WTC11 (cell line): Measurements from ENCODE around the gene TRMT11.

Experiments
- ATF3 ChIP-seq: sonication (generic); formaldehyde crosslinking; conservative IDR thresholded peaks from 2 replicates; pipeline ENCODE4 v1.8.1; 2022; ENCODE audit warnings: mild to moderate bottlenecking, missing genetic modification reagents
- CREB1 ChIP-seq: sonication (generic); formaldehyde crosslinking; IDR thresholded peaks from 2 replicates; pipeline ENCODE4 v1.8.0; 2023; ENCODE audit warnings: mild to moderate bottlenecking, missing genetic modification reagents
- CTCF ChIP-seq: fragments of 200-600 bp; IDR thresholded peaks from 2 replicates; pipeline ENCODE4 v1.8.0; 2022; ENCODE audit warnings: antibody characterized with exemption
- E2F4 ChIP-seq: sonication (generic); formaldehyde crosslinking; IDR thresholded peaks from 2 replicates; pipeline ENCODE4 v1.8.1; 2022; ENCODE audit warnings: low read depth, mild to moderate bottlenecking, moderate library complexity, missing genetic modification reagents, borderline replicate concordance
- FOXP1 ChIP-seq: sonication (generic); formaldehyde crosslinking; IDR thresholded peaks from 2 replicates; pipeline ENCODE4 v1.8.0; 2022; ENCODE audit warnings: missing genetic modification reagents, mild to moderate bottlenecking, moderate library complexity, borderline replicate concordance
- NR3C1 ChIP-seq: sonication (generic); formaldehyde crosslinking; conservative IDR thresholded peaks from 2 replicates; pipeline ENCODE4 v1.8.1; 2023; ENCODE audit warnings: low read depth, mild to moderate bottlenecking, missing genetic modification reagents
- SOX15 ChIP-seq: fragments of 250-450 bp; sonication (Bioruptor Pico); IDR thresholded peaks from 2 replicates; pipeline ENCODE4 v1.9.0; 2021; ENCODE audit warnings: mild to moderate bottlenecking
- STAT6 ChIP-seq: sonication (generic); formaldehyde crosslinking; conservative IDR thresholded peaks from 2 replicates; pipeline ENCODE4 v1.8.1; 2023; ENCODE audit warnings: mild to moderate bottlenecking, low read depth, missing genetic modification reagents, moderate library complexity
- TEAD4 ChIP-seq: sonication (generic); formaldehyde crosslinking; IDR thresholded peaks from 2 replicates; pipeline ENCODE4 v1.8.0; 2022; ENCODE audit warnings: mild to moderate bottlenecking, missing genetic modification reagents
- ZNF263 ChIP-seq: sonication (generic); formaldehyde crosslinking; IDR thresholded peaks from 2 replicates; pipeline ENCODE4 v1.8.1; 2022; ENCODE audit warnings: low read depth, mild to moderate bottlenecking, moderate library complexity, missing genetic modification reagents
- TF ChIP-seq, protein P1 (sequence below): sonication (generic); formaldehyde crosslinking; IDR thresholded peaks from 2 replicates; pipeline ENCODE4 v1.8.1; 2022; ENCODE audit warnings: missing genetic modification reagents, borderline replicate concordance
- TF ChIP-seq, protein P2 (sequence below): sonication (generic); formaldehyde crosslinking; IDR thresholded peaks from 2 replicates; pipeline ENCODE4 v1.8.1; 2023; ENCODE audit warnings: mild to moderate bottlenecking, moderate library complexity, missing genetic modification reagents
- TF ChIP-seq, protein P3 (sequence below): sonication (generic); formaldehyde crosslinking; IDR thresholded peaks from 2 replicates; pipeline ENCODE4 v1.8.0; 2022; ENCODE audit warnings: mild to moderate bottlenecking, missing genetic modification reagents
- TF ChIP-seq, protein P4 (sequence below): sonication (generic); formaldehyde crosslinking; IDR thresholded peaks from 2 replicates; pipeline ENCODE4 v1.8.0; 2022; ENCODE audit warnings: mild to moderate bottlenecking, missing genetic modification reagents

DNA sequence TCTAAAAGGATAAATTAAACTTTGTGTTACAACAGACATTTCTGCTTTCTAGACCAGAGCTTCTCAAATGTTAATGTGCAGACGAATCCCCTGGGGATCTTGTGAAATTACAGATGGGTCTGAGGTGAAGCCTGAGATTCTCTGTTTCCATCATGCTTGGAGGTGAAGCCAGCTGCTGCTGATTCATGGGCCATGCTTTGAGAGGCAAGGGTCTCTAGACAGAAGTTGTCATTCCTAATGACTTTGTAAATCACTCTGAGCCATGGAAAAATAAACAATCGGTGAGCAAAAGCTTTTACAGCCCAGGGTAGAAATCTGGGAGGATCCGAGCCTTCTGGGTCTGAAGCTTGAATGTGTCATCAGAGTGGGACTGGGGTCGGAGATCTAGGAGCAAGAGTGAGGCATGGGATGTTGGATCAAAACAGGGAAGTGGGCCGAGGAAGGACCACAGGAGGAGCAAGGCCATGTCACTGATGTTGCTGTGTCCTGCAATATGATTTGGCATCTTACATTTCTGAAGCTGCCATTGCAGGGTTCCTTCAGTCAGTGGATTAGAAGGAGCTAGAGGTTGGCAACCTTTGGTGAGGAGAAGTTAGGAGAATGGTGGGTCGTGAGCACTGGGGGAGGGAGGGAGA, 77.3 kb downstream of the TRMT11 start:
- TF ChIP-seq CTCF (no peak), E2F4 (CRISPR knock-in tag) (no peak), STAT6 (CRISPR knock-in tag) (no peak), FOXP1 (no peak), CREB1 (CRISPR knock-in tag) (no peak), TEAD4 (CRISPR knock-in tag) (no peak), ATF3 (CRISPR knock-in tag) (no peak), SOX15 (CRISPR knock-in tag) (no peak), ZNF263 (CRISPR knock-in tag) (no peak), NR3C1 (CRISPR knock-in tag) (no peak)
- TF ChIP-seq, protein P1, sequence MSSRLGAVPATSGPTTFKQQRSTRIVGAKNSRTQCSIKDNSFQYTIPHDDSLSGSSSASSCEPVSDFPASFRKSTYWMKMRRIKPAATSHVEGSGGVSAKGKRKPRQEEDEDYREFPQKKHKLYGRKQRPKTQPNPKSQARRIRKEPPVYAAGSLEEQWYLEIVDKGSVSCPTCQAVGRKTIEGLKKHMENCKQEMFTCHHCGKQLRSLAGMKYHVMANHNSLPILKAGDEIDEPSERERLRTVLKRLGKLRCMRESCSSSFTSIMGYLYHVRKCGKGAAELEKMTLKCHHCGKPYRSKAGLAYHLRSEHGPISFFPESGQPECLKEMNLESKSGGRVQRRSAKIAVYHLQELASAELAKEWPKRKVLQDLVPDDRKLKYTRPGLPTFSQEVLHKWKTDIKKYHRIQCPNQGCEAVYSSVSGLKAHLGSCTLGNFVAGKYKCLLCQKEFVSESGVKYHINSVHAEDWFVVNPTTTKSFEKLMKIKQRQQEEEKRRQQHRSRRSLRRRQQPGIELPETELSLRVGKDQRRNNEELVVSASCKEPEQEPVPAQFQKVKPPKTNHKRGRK (CRISPR knock-in tag): no peak
- TF ChIP-seq, protein P2, sequence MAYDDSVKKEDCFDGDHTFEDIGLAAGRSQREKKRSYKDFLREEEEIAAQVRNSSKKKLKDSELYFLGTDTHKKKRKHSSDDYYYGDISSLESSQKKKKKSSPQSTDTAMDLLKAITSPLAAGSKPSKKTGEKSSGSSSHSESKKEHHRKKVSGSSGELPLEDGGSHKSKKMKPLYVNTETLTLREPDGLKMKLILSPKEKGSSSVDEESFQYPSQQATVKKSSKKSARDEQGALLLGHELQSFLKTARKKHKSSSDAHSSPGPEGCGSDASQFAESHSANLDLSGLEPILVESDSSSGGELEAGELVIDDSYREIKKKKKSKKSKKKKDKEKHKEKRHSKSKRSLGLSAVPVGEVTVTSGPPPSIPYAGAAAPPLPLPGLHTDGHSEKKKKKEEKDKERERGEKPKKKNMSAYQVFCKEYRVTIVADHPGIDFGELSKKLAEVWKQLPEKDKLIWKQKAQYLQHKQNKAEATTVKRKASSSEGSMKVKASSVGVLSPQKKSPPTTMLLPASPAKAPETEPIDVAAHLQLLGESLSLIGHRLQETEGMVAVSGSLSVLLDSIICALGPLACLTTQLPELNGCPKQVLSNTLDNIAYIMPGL (CRISPR knock-in tag): no peak
- TF ChIP-seq, protein P3, sequence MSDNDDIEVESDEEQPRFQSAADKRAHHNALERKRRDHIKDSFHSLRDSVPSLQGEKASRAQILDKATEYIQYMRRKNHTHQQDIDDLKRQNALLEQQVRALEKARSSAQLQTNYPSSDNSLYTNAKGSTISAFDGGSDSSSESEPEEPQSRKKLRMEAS (CRISPR knock-in tag): no peak
- TF ChIP-seq, protein P4, sequence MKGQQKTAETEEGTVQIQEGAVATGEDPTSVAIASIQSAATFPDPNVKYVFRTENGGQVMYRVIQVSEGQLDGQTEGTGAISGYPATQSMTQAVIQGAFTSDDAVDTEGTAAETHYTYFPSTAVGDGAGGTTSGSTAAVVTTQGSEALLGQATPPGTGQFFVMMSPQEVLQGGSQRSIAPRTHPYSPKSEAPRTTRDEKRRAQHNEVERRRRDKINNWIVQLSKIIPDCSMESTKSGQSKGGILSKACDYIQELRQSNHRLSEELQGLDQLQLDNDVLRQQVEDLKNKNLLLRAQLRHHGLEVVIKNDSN (CRISPR knock-in tag): no peak
